Ovary (tissue), 9 donors: ENCODE results near the gene SPTY2D1. TPM values are rescaled to one million over a fixed set of nuclear protein-coding genes. Genes with fewer than 3 reads are reported as not detected.

Experiments
- DNase-seq, 5 donors: peaks; one replicate each; pipeline ENCODE4 v3.0.0-alpha.2; 2019 to 2020
- H3K27ac ChIP-seq, 2 donors: fragments of 200-600 bp; one replicate each; pipeline versions ENCODE4 v1.5.1 to v1.8.0; 2019 to 2022
- H3K27me3 ChIP-seq: fragments of 200-600 bp; one replicate; pipeline ENCODE4 v1.8.0; 2022
- H3K36me3 ChIP-seq: fragments of 200-600 bp; sonication (generic); one replicate; pipeline ENCODE4 v1.5.1; 2019
- H3K4me1 ChIP-seq: one replicate; pipeline ENCODE4 v1.8.1; 2013; ENCODE audit warnings: mild to moderate bottlenecking, moderate library complexity; ENCODE audit not compliant: insufficient read depth
- H3K4me3 ChIP-seq: fragments of 200-600 bp; sonication (generic); one replicate; pipeline ENCODE4 v1.5.1; 2017
- H3K9me3 ChIP-seq, 2 donors: fragments of 200-600 bp in 1 of 2; sonication (generic) in 1 of 2; one replicate each; pipeline versions ENCODE4 v1.5.1 to v1.8.1; 2013 to 2019; ENCODE audit warnings: mild to moderate bottlenecking in 1 of 2, moderate library complexity in 1 of 2
- CTCF ChIP-seq, 3 donors: fragments of 450-650 bp in 2 of 3; fragments of 200-600 bp in 1 of 3; IDR thresholded peaks; one replicate each; pipeline versions ENCODE4 v1.5.1 to v1.8.0; 2016 to 2022; ENCODE audit warnings: antibody characterized with exemption in 3 of 3, mild to moderate bottlenecking in 1 of 3
- EP300 ChIP-seq: sonication (generic); formaldehyde crosslinking; IDR thresholded peaks from one replicate; pipeline ENCODE4 v1.6.1; 2017; ENCODE audit warnings: antibody characterized with exemption
- POLR2A ChIP-seq: fragments of 450-650 bp; IDR thresholded peaks from one replicate; pipeline ENCODE4 v1.6.1; 2017; ENCODE audit warnings: antibody characterized with exemption, mild to moderate bottlenecking, moderate library complexity
- WGBS, 3 donors: extraction: QIAGEN DNeasy Blood & Tissue Kit in 1 of 3; methylation state at CpG; one replicate each; pipeline versions ENCODE4 v1.1.5 to v1.1.7; 2013 to 2017; 5-methylcytosine and 5-hydroxymethylcytosine counted together
- intact Hi-C, 4 donors: fragments of 100-400 bp; cut with DNase I; formaldehyde crosslinking; loops; one replicate each; pipeline versions ENCODE4 v1.11.0 to v1.15.1; 2022 to 2023
- polyA plus RNA-seq, 2 donors: library from polyadenylated mRNA; stranded (reverse); fragments of 200-250 nt in 1 of 2; fragments of 350-450 nt in 1 of 2; fragmentation: Illumina TruSeq in 1 of 2; extraction: RNeasy Lipid Tissue Mini Kit (QIAGEN cat#74804) in 1 of 2; gene quantifications; one replicate each; pipeline ENCODE4 v1.2.3, GENCODE V29; 2013 to 2014
- total RNA-seq, 7 donors: library from RNA; depleted of rRNA in 2 of 7; stranded (reverse); fragments of >200 nt in 2 of 7; fragmentation: NEBNext Ultra II Directional in 3 of 7; extraction: Animal tissue kit (Norgen Biotek cat#: 25700) in 3 of 7; gene quantifications; one replicate each; pipeline versions ENCODE4 v1.1.0 to v1.2.4, GENCODE V29; 2016 to 2023
- donor health status: DM: no; HTN: no; CAD: no; lungs with moderate emphysema.
- donor health status: DM: no; HTN: no; CAD: no.
- donor health status: Bipolar disorder and iron deficiency.
- donor health status: DM: yes; HTN: yes; CAD: no.
- donor health status: DM: no; HTN: no; CAD: no.
- donor health status: DM: yes; HTN: yes; CAD: no.

The SPTY2D1 gene
- total and polyA plus RNA-seq, 9 donors, result 8.2 to 25.2 (median 19.0) TPM

GRCh38 chr11:18614667-18615066 lies 19.5 kb downstream of the SPTY2D1 start:
- H3K27me3 ChIP-seq, result no peaks in the 10 kb centered on the region
- H3K4me3 ChIP-seq, result no peak overlapping the region
- 94 to 97% (median 95%) methylated on average over 10 of the region's 10 CpGs for WGBS, 3 donors
- intact Hi-C loops, result no loop called here
- H3K9me3 ChIP-seq, result no peaks in the 10 kb centered on the region
- TF ChIP-seq EP300, result no peak
- no peak for TF ChIP-seq CTCF (IDR thresholded peaks at IDR 0.05)
- TF ChIP-seq POLR2A, result no peak
- H3K4me1 ChIP-seq, result peaks cover 1% of the 10 kb centered on the region
- H3K27ac ChIP-seq, result no peak overlapping the region
- no peaks in the 10 kb centered on the region for H3K36me3 ChIP-seq
- DNase-seq, result no peak

- H3K4me1 ChIP-seq, result no peaks in the 10 kb centered on the region
- H3K36me3 ChIP-seq, result no peaks in the 10 kb centered on the region
- DNase-seq, result no peak
- no peak overlapping the region for H3K27ac ChIP-seq
- TF ChIP-seq POLR2A, result no peak
- TF ChIP-seq EP300, result no peak
- TF ChIP-seq CTCF (IDR thresholded peaks at IDR 0.05), result no peak
- intact Hi-C loops, result no loop called here
- H3K4me3 ChIP-seq, result no peak overlapping the region
- no peaks in the 10 kb centered on the region for H3K9me3 ChIP-seq
- H3K27me3 ChIP-seq, result no peaks in the 10 kb centered on the region
- WGBS, 3 donors, result 84 to 97% (median 92%) methylated on average over 4 of the region's 4 CpGs
Observed at GRCh38 chr11:18612394-18612793, 21.7 kb downstream of the SPTY2D1 start.

GRCh38 chr11:18611196-18611595 lies 22.9 kb downstream of the SPTY2D1 start:
- intact Hi-C loops, result no loop called here
- no peak for DNase-seq
- TF ChIP-seq EP300, result no peak
- TF ChIP-seq POLR2A, result no peak
- TF ChIP-seq CTCF (IDR thresholded peaks at IDR 0.05), result no peak
- Histone ChIP-seq H3K9me3 (no peaks in the 10 kb centered on the region), H3K36me3 (no peaks in the 10 kb centered on the region), H3K27me3 (no peaks in the 10 kb centered on the region), H3K4me1 (no peaks in the 10 kb centered on the region), H3K27ac (no peak overlapping the region), H3K4me3 (no peak overlapping the region)
- WGBS, 3 donors, result 57 to 69% (median 67%) methylated on average over 2 of the region's 2 CpGs

- Histone ChIP-seq H3K4me1 (no peaks in the 10 kb centered on the region), H3K27me3 (no peaks in the 10 kb centered on the region), H3K9me3 (no peaks in the 10 kb centered on the region), H3K27ac (peak overlapping the region in 1 of 2 donors; percentile 40), H3K36me3 (no peaks in the 10 kb centered on the region), H3K4me3 (no peak overlapping the region)
- no peak for DNase-seq
- TF ChIP-seq POLR2A, result no peak
- TF ChIP-seq EP300, result no peak
- TF ChIP-seq CTCF (IDR thresholded peaks at IDR 0.05), result no peak
- intact Hi-C loops, result no loop called here
- WGBS, 3 donors, result 2 to 11% (median 5%) methylated on average over 3 of the region's 3 CpGs
Observed at GRCh38 chr11:18608376-18608775, 25.8 kb downstream of the SPTY2D1 start.
